SU-DHL-6 (cell line): ENCODE measurements around the gene IL20.

Experiments
- H2AFZ ChIP-seq: fragments of 200-600 bp; sonication (generic); 2 replicates; pipeline ENCODE4 v1.6.1; 2014; ENCODE audit warnings: low read depth, mild to moderate bottlenecking, moderate library complexity, mixed read lengths, antibody characterized with exemption, low read length; ENCODE audit not compliant: severe bottlenecking
- H3F3A ChIP-seq: fragments of 200-600 bp; shearing (Covaris generic); 2 replicates; pipeline ENCODE4 v1.6.0; 2016; ENCODE audit warnings: antibody characterized with exemption, mild to moderate bottlenecking; ENCODE audit not compliant: insufficient read depth
- H3K27ac ChIP-seq: fragments of 200-600 bp; sonication (generic); 2 replicates; pipeline ENCODE4 v1.5.1; 2016; ENCODE audit warnings: low read depth, mild to moderate bottlenecking, low read length, moderate library complexity, mixed read lengths
- H3K27me3 ChIP-seq: fragments of 200-600 bp; sonication (generic), shearing (Covaris generic); 2 replicates; pipeline ENCODE4 v1.6.0; 2014; ENCODE audit warnings: mild to moderate bottlenecking, low read length
- H3K36me3 ChIP-seq: fragments of 200-600 bp; sonication (generic); 2 replicates; pipeline ENCODE4 v1.6.1; 2014; ENCODE audit warnings: mild to moderate bottlenecking, low read length, mixed read lengths
- H3K4me2 ChIP-seq: fragments of 300-600, 200-600 bp; shearing (Covaris generic), sonication (generic); 2 replicates; pipeline ENCODE4 v1.6.0; 2014; ENCODE audit warnings: low read length, low read depth, mild to moderate bottlenecking; ENCODE audit not compliant: poor library complexity, severe bottlenecking
- H3K4me3 ChIP-seq: fragments of 200-600 bp; sonication (generic); 2 replicates; pipeline ENCODE4 v1.5.1; 2014; ENCODE audit warnings: antibody characterized with exemption, low read length, mild to moderate bottlenecking, mixed read lengths; ENCODE audit not compliant: insufficient read depth, poor library complexity, severe bottlenecking
- H3K79me2 ChIP-seq: fragments of 200-600 bp; sonication (generic); 2 replicates; pipeline ENCODE4 v1.6.1; 2014; ENCODE audit warnings: mild to moderate bottlenecking, low read length, moderate library complexity; ENCODE audit not compliant: insufficient read depth
- H3K9ac ChIP-seq: fragments of 200-600 bp; sonication (generic); 2 replicates; pipeline ENCODE4 v1.7.0; 2014; ENCODE audit warnings: mild to moderate bottlenecking, low read length
- H3K9me2 ChIP-seq: fragments of 200-600 bp; sonication (generic); replicated peaks from 2 replicates; pipeline ENCODE4 v1.6.1; 2014; ENCODE audit warnings: low read length; ENCODE audit not compliant: insufficient read depth
- H3K9me3 ChIP-seq: fragments of 200-600 bp; sonication (generic); 2 replicates; pipeline ENCODE4 v1.6.1; 2014; ENCODE audit warnings: low read length, mixed read lengths; ENCODE audit not compliant: insufficient read depth
- H4K20me1 ChIP-seq: fragments of 200-600 bp; sonication (generic); 2 replicates; pipeline ENCODE4 v1.6.1; 2014; ENCODE audit warnings: low read depth, mild to moderate bottlenecking, antibody characterized with exemption, low read length, moderate library complexity, mixed read lengths
- CTCF ChIP-seq: fragments of 200-600 bp; sonication (generic); IDR thresholded peaks from one replicate; pipeline ENCODE4 v1.5.1; 2017; ENCODE audit warnings: antibody characterized with exemption, mild to moderate bottlenecking, low read length, moderate library complexity; ENCODE audit not compliant: insufficient read depth, poor library complexity, severe bottlenecking
- EZH2phosphoT487 ChIP-seq: fragments of 200-600 bp; sonication (generic), shearing (Covaris generic); conservative IDR thresholded peaks from 2 replicates; pipeline ENCODE4 v1.6.1; 2018; ENCODE audit warnings: mild to moderate bottlenecking, antibody characterized with exemption, low read length, moderate library complexity, mixed read lengths

IL20 gene

GRCh38 chr1:206859082-206859521 lies 6.3 kb upstream of the IL20 start:
- H3K9me3 ChIP-seq = no peaks in the 10 kb centered on the region
- no peaks in the 10 kb centered on the region for H3K79me2 ChIP-seq
- no peaks in the 10 kb centered on the region for H3K9me2 ChIP-seq
- H3K4me2 ChIP-seq = no peak overlapping the region
- H4K20me1 ChIP-seq = no peaks in the 10 kb centered on the region
- H3K9ac ChIP-seq = no peak overlapping the region
- H3F3A ChIP-seq = no peaks in the 10 kb centered on the region
- H3K36me3 ChIP-seq = no peaks in the 10 kb centered on the region
- H3K27me3 ChIP-seq = no peaks in the 10 kb centered on the region
- H2AFZ ChIP-seq = no peak overlapping the region
- H3K27ac ChIP-seq = no peak overlapping the region
- no peak overlapping the region for H3K4me3 ChIP-seq
- TF ChIP-seq EZH2phosphoT487 = no peak

GRCh38 chr1:206860165-206860564 lies 5.3 kb upstream of the IL20 start:
- Histone ChIP-seq H3K9me2 (no peaks in the 10 kb centered on the region), H3K27ac (no peak overlapping the region), H4K20me1 (no peaks in the 10 kb centered on the region), H2AFZ (no peak overlapping the region), H3K79me2 (no peaks in the 10 kb centered on the region), H3F3A (no peaks in the 10 kb centered on the region), H3K4me3 (no peak overlapping the region), H3K9me3 (no peaks in the 10 kb centered on the region), H3K4me2 (no peak overlapping the region), H3K27me3 (no peaks in the 10 kb centered on the region), H3K36me3 (no peaks in the 10 kb centered on the region), H3K9ac (no peak overlapping the region)
- TF ChIP-seq EZH2phosphoT487 (no peak), CTCF (no peak)

- no peaks in the 10 kb centered on the region for H3F3A ChIP-seq
- H3K4me3 ChIP-seq = no peak overlapping the region
- TF ChIP-seq CTCF (no peak), EZH2phosphoT487 (no peak)
- H2AFZ ChIP-seq = no peak overlapping the region
- H3K36me3 ChIP-seq = no peaks in the 10 kb centered on the region
- H4K20me1 ChIP-seq = no peaks in the 10 kb centered on the region
- H3K4me2 ChIP-seq = no peak overlapping the region
- H3K9me2 ChIP-seq = no peaks in the 10 kb centered on the region
- no peak overlapping the region for H3K9ac ChIP-seq
- H3K79me2 ChIP-seq = no peaks in the 10 kb centered on the region
- no peaks in the 10 kb centered on the region for H3K27me3 ChIP-seq
- no peaks in the 10 kb centered on the region for H3K9me3 ChIP-seq
- H3K27ac ChIP-seq = no peak overlapping the region
Measured at GRCh38 chr1:206863266-206863665, 2.2 kb upstream of the IL20 start.

GRCh38 chr1:206866062-206866461 lies 639 bp downstream of the IL20 start:
- Histone ChIP-seq H3K9me2 (no peaks in the 10 kb centered on the region), H3K27me3 (no peaks in the 10 kb centered on the region), H3K79me2 (no peaks in the 10 kb centered on the region), H3K4me2 (no peak overlapping the region), H3K36me3 (no peaks in the 10 kb centered on the region), H3K9ac (no peak overlapping the region), H4K20me1 (no peaks in the 10 kb centered on the region), H2AFZ (no peak overlapping the region), H3K4me3 (no peak overlapping the region), H3K27ac (no peak overlapping the region), H3F3A (no peaks in the 10 kb centered on the region), H3K9me3 (no peaks in the 10 kb centered on the region)
- no peak for TF ChIP-seq EZH2phosphoT487
- no peak for TF ChIP-seq CTCF
